ENCODE data around the gene GTF3C5. TPM values are rescaled to one million over a fixed set of nuclear protein-coding genes. Genes with fewer than 3 reads are reported as not detected.

The GTF3C5 gene
- total and polyA plus RNA-seq, 9 of the 15 experiments (the other 6 are each of a cell fraction or from before 2014, with no cell fraction given), result 3.8 to 118 (median 83.7) TPM

DNA sequence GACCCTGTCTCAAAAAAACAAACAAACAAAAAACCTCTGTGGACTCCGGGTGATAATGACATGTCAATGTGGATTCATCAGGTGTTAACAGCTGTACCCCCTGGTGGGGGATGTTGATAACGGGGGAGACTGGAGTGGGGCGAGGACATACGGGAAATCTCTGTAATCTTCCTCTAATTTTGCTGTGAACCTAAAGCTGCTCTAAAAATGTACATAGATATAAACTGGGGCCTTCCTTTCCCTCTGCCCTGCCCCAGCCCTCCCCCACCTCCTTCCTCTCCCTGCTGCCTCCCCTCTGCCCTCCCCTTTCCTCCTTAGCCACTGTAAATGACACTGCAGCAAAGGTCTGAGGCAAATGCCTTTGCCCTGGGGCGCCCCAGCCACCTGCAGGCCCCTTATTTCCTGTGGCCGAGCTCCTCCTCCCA is 29.6 kb downstream of the GTF3C5 start:
- POLR2A ChIA-PET, result interaction anchor here (0.6 to 0.7 kb wide), 2 partner anchors 85 to 86 kb away, joined by 3 read pairs; no protein-coding TSS in a partner anchor
- no peak overlapping the region for H3K4me2 ChIP-seq (ENCODE audit: insufficient read depth, low read length)
- ATAC-seq, result peak; percentile 67
- TF ChIP-seq TAL1 (IDR thresholded peaks at IDR 0.05) (peak; percentile 67; the same call in 1 of the 2 replicates), NFIC (IDR thresholded peaks at IDR 0.05) (peak; percentile 35), CHD1 (IDR thresholded peaks at IDR 0.05; ENCODE audit: low read length) (no peak), RCOR1 (IDR thresholded peaks at IDR 0.05; ENCODE audit: borderline replicate concordance in 1 of 2, low read depth in 2 of 2, low read length in 2 of 2) (peak in 1 of 2 experiments; percentile 73; a peak in 1 of 4 replicates), CAMTA2 (CRISPR knock-in tag; conservative IDR thresholded peaks at IDR 0.05) (no peak), TCF3 (CRISPR knock-in tag; IDR thresholded peaks at IDR 0.05) (peak; percentile 70), POLR2G (IDR thresholded peaks at IDR 0.05; ENCODE audit: low read depth, low read length) (no peak), GABPB2 (CRISPR knock-in tag; conservative IDR thresholded peaks at IDR 0.05) (no peak), CXXC5 (CRISPR knock-in tag; IDR thresholded peaks at IDR 0.05) (0 out of 2 replicates have a peak, but pooled peaks have one; percentile 14), SOX6 (IDR thresholded peaks at IDR 0.05) (no peak), PHB (CRISPR knock-in tag; IDR thresholded peaks at IDR 0.05) (no peak), RBFOX2 (IDR thresholded peaks at IDR 0.05; ENCODE audit: low read depth, low read length) (no peak), ZFPM2 (CRISPR knock-in tag; IDR thresholded peaks at IDR 0.05) (no peak), ESRRA (IDR thresholded peaks at IDR 0.05; ENCODE audit: borderline replicate concordance, low read depth) (no peak), HNRNPH1 (optimal IDR thresholded peaks at IDR 0.05; ENCODE audit: low read depth, low read length) (no peak), SMARCB1 (IDR thresholded peaks at IDR 0.05; ENCODE audit: insufficient read length, low read depth) (no peak)
- TF ChIP-seq, protein P1, sequence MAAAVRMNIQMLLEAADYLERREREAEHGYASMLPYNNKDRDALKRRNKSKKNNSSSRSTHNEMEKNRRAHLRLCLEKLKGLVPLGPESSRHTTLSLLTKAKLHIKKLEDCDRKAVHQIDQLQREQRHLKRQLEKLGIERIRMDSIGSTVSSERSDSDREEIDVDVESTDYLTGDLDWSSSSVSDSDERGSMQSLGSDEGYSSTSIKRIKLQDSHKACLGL (CRISPR knock-in tag; IDR thresholded peaks at IDR 0.05; ENCODE audit: borderline replicate concordance, poor library complexity, severe bottlenecking), result no peak
- TF ChIP-seq, protein P2, sequence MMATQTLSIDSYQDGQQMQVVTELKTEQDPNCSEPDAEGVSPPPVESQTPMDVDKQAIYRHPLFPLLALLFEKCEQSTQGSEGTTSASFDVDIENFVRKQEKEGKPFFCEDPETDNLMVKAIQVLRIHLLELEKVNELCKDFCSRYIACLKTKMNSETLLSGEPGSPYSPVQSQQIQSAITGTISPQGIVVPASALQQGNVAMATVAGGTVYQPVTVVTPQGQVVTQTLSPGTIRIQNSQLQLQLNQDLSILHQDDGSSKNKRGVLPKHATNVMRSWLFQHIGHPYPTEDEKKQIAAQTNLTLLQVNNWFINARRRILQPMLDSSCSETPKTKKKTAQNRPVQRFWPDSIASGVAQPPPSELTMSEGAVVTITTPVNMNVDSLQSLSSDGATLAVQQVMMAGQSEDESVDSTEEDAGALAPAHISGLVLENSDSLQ (IDR thresholded peaks at IDR 0.05), result peak; percentile 41; the same call in 1 of the 2 replicates
- TF ChIP-seq, protein P3, sequence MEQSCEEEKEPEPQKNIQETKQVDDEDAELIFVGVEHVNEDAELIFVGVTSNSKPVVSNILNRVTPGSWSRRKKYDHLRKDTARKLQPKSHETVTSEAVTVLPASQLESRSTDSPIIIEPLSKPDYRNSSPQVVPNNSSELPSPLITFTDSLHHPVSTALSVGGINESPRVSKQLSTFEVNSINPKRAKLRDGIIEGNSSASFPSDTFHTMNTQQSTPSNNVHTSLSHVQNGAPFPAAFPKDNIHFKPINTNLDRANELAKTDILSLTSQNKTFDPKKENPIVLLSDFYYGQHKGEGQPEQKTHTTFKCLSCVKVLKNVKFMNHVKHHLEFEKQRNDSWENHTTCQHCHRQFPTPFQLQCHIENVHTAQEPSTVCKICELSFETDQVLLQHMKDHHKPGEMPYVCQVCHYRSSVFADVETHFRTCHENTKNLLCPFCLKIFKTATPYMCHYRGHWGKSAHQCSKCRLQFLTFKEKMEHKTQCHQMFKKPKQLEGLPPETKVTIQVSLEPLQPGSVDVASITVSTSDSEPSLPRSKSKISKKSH (CRISPR knock-in tag; IDR thresholded peaks at IDR 0.05), result no peak

More for the DNA sequence above, 29.6 kb downstream of the GTF3C5 start:
- Histone ChIP-seq H3K79me2 (ENCODE audit: control insufficient read depth, insufficient read depth, low read length) (no peaks in the 10 kb centered on the region), H3K9me1 (ENCODE audit: control insufficient read depth, insufficient read depth, low read length) (no peaks in the 10 kb centered on the region), H3K27me3 (ENCODE audit: control insufficient read depth in 2 of 2, insufficient read depth in 2 of 2, low read length in 2 of 2) (no peaks in the 10 kb centered on the region), H4K20me1 (replicated peaks; ENCODE audit: control insufficient read depth, insufficient read depth, low read length) (no peaks in the 10 kb centered on the region; the same call in 1 of the 2 replicates), H3K4me1 (replicated peaks in 1 of 2; ENCODE audit: control insufficient read depth in 2 of 2, insufficient read depth in 2 of 2, low read length in 2 of 2) (peaks cover 20 to 55% of the 10 kb centered on the region in 2 experiments), H2AFZ (ENCODE audit: low read depth, low read length) (no peak overlapping the region), H3K9ac (ENCODE audit: insufficient read depth in 1 of 2, low read depth in 2 of 2, low read length in 2 of 2) (no peak overlapping the region), H3K36me3 (ENCODE audit: control insufficient read depth, insufficient read depth, low read length) (peaks cover 29% of the 10 kb centered on the region; the same call in 2 of the 3 replicates), H3K4me3 (no peak overlapping the region), H3K27ac (ENCODE audit: extremely low read depth, low read depth, low read length) (0 out of 3 replicates have a peak overlapping the region, but pooled peaks have one; percentile 22), H3K9me3 (replicated peaks; ENCODE audit: control insufficient read depth, insufficient read depth, low read depth, low read length) (no peaks in the 10 kb centered on the region)
- FAIRE-seq, result peak; percentile 78
- CTCF ChIA-PET (ENCODE audit: low intra/inter-chr PET ratio), result no interaction called here
- BruUV-seq (replicated peaks), result no TSS peak
- WGBS (ENCODE audit: insufficient coverage, low coverage, missing lambda C conversion rate), result 4% methylated on average over 4 of the region's 6 CpGs
- DNase-seq (ENCODE audit: extremely low read depth in 1 of 4, low spot score in 3 of 4), result peak in 3 of 4 experiments; percentile 34 to 59 (median 56)
- in situ Hi-C loops (cut with MboI) (no loop called here), intact Hi-C loops (cut with micrococcal nuclease) (no loop called here)
